Vagina (tissue), 2 donors: ENCODE results near the gene ANXA6. TPM values are rescaled to one million over a fixed set of nuclear protein-coding genes. Genes with fewer than 3 reads are reported as not detected.

Experiments used
- DNase-seq, 2 donors: peaks; one replicate each; pipeline ENCODE4 v3.0.0-alpha.2; 2017; ENCODE audit errors: extremely low spot score in 2 of 2
- H3K27ac ChIP-seq: fragments of 200-600 bp; sonication (generic); one replicate; pipeline ENCODE4 v1.5.1; 2019
- H3K27me3 ChIP-seq: fragments of 200-600 bp; sonication (generic); one replicate; pipeline ENCODE4 v1.5.1; 2019
- H3K36me3 ChIP-seq, 2 donors: fragments of 200-600 bp; sonication (generic); one replicate each; pipeline ENCODE4 v1.5.1; 2017 to 2019
- H3K4me1 ChIP-seq: fragments of 200-600 bp; sonication (generic); one replicate; pipeline ENCODE4 v1.5.1; 2019
- H3K4me3 ChIP-seq, 2 donors: fragments of 200-600 bp; sonication (generic); 1 replicate in 1 of 2; 2 replicates in 1 of 2; pipeline ENCODE4 v1.5.1; 2016 to 2019
- H3K9me3 ChIP-seq: fragments of 200-600 bp; sonication (generic); one replicate; pipeline ENCODE4 v1.5.1; 2019
- POLR2A ChIP-seq, 2 donors: fragments of 450-650 bp; IDR thresholded peaks; one replicate each; pipeline ENCODE4 v1.6.1; 2017; ENCODE audit warnings: antibody characterized with exemption in 2 of 2, mild to moderate bottlenecking in 2 of 2, moderate library complexity in 2 of 2
- POLR2AphosphoS5 ChIP-seq, 2 donors: sonication (generic); formaldehyde crosslinking; IDR thresholded peaks; one replicate each; pipeline ENCODE4 v1.9.0; 2017; ENCODE audit warnings: antibody characterized with exemption in 2 of 2, mild to moderate bottlenecking in 2 of 2, low read depth in 1 of 2; ENCODE audit not compliant: insufficient read depth in 1 of 2
- intact Hi-C: fragments of 100-400 bp; cut with DNase I; formaldehyde crosslinking; loops from one replicate; pipeline ENCODE4 v1.15.1; 2023
- total RNA-seq: library from RNA; depleted of rRNA; stranded (reverse); fragments of >200 nt; gene quantifications from one replicate; pipeline ENCODE4 v1.2.3, GENCODE V29; 2016
- TF ChIP-seq, protein P1 (sequence below), 3 experiments: fragments of 450-650 bp in 2 of 3; fragments of 200-600 bp in 1 of 3; sonication (generic) in 1 of 3; IDR thresholded peaks; one replicate each; pipeline ENCODE4 v1.5.1; 2017 to 2019; ENCODE audit warnings: antibody characterized with exemption in 3 of 3, mild to moderate bottlenecking in 2 of 3, moderate library complexity in 2 of 3

Gene ANXA6
- total RNA-seq, 1 donor from 2014 or later = 190 TPM

DNA sequence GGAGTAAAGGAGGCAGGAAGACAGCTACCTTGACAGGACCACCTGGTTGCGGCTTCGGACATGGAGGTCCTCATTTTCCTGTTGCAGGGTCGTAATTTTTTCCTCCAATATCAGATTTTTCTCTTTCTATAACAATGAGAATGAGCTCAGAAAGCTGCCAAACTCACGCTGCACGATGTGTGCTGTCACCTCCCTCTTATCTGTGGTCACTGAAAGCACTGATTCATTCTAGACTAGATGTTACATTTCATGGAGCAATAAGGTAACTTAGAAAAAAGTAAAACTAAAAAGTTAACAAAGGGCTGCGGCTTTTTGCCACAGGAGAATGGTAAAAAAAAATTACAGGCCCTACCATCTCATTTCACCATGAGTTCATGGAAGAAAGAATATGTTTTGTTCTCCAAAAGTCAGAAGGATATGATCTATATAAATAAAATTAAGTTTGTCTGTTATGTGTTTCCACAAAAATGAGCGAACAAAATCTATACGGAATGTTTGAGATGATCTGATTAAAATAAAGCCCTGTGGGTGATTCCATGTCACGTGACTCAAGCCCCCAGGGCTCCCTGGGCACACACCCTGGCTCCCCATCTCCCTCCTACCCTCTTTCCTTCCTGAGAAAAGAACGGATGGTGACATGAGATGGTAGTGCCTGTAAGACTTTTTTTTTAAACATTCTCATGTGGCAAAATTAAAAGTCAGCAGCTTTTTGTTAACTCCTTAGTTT is 26.9 kb upstream of the ANXA6 start:
- Histone ChIP-seq H3K27ac (no peak overlapping the region), H3K27me3 (no peaks in the 10 kb centered on the region), H3K4me1 (no peaks in the 10 kb centered on the region), H3K36me3 (peaks cover 0 to 12% of the 10 kb centered on the region in 2 donors), H3K9me3 (no peaks in the 10 kb centered on the region), H3K4me3 (no peak overlapping the region)
- intact Hi-C loops = no loop called here
- TF ChIP-seq, protein P1, sequence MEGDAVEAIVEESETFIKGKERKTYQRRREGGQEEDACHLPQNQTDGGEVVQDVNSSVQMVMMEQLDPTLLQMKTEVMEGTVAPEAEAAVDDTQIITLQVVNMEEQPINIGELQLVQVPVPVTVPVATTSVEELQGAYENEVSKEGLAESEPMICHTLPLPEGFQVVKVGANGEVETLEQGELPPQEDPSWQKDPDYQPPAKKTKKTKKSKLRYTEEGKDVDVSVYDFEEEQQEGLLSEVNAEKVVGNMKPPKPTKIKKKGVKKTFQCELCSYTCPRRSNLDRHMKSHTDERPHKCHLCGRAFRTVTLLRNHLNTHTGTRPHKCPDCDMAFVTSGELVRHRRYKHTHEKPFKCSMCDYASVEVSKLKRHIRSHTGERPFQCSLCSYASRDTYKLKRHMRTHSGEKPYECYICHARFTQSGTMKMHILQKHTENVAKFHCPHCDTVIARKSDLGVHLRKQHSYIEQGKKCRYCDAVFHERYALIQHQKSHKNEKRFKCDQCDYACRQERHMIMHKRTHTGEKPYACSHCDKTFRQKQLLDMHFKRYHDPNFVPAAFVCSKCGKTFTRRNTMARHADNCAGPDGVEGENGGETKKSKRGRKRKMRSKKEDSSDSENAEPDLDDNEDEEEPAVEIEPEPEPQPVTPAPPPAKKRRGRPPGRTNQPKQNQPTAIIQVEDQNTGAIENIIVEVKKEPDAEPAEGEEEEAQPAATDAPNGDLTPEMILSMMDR (IDR thresholded peaks at IDR 0.05) = no peak
- no peak for TF ChIP-seq POLR2AphosphoS5 (IDR thresholded peaks at IDR 0.05; ENCODE audit: insufficient read depth in 1 of 2, low read depth in 1 of 2)
- TF ChIP-seq POLR2A (IDR thresholded peaks at IDR 0.05) = no peak
- DNase-seq = no peak

DNA sequence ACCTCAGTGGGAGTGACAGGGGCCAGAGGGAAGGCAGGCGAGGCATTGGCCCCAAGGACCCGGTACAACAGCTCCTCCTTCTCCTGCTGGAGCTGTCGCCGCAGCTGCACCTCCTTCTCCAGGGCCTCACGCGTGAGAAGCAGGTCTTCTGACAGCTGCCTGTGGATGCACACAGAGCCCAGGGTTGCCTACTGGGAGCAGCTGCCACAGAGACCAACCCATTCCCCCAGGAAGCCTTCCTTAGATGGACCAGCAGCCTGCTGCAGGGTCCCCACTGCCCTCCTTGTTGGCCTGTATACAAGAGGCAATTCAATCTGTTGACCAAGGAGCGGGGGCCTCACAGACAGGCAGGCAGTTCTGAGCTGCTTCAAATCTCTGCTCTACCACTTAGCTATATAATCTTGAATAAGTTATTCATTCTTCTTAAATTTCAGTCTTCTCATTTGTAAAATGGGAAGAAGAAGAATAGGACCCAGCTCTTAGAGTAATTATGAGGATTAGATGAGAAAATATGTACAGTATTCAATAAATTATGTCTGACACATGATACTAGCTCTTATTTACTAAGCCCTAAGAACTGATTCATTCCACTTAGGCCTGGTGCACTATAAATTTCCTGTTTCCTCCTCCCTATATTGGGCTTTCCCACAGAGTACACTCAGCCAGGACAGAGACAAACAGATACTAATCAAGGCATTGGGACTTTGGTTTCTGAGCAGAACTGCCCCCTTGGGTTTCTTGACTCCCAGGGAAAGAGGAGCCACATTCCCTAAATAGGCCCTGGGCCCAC is 26.1 kb upstream of the ANXA6 start:
- H3K27me3 ChIP-seq = no peaks in the 10 kb centered on the region
- H3K9me3 ChIP-seq = no peaks in the 10 kb centered on the region
- no peak overlapping the region for H3K27ac ChIP-seq
- H3K4me3 ChIP-seq = no peak overlapping the region
- TF ChIP-seq, protein P1 (IDR thresholded peaks at IDR 0.05) = no peak
- TF ChIP-seq POLR2AphosphoS5 (IDR thresholded peaks at IDR 0.05; ENCODE audit: insufficient read depth in 1 of 2, low read depth in 1 of 2) = peak in 1 of 2 donors; percentile 48
- H3K4me1 ChIP-seq = no peaks in the 10 kb centered on the region
- intact Hi-C loops = no loop called here
- DNase-seq = no peak
- H3K36me3 ChIP-seq = peaks cover 0 to 13% of the 10 kb centered on the region in 2 donors

DNA sequence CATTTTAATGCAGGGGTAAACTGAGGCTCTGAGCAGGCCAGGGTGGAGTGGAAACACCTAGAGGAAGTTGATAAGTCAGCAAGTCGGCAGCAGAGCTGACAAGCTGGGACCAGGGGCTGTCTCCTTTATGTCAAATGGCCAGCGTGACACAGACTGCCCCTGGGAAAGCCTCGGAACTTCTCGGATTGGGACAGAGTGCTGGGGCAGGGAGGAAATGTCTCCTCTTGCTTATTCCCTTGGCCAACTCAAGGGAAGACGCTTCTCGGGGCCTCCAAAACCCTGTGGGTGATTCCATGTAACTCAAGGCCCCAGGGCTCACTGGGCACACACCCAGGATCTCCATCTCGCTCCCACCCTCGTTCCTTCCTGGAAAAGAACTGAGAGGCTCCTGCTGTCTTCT is 25.4 kb upstream of the ANXA6 start:
- TF ChIP-seq POLR2AphosphoS5 (IDR thresholded peaks at IDR 0.05; ENCODE audit: insufficient read depth in 1 of 2, low read depth in 1 of 2) (no peak), POLR2A (IDR thresholded peaks at IDR 0.05) (no peak)
- TF ChIP-seq, protein P1 (IDR thresholded peaks at IDR 0.05) = no peak
- DNase-seq = no peak

DNA sequence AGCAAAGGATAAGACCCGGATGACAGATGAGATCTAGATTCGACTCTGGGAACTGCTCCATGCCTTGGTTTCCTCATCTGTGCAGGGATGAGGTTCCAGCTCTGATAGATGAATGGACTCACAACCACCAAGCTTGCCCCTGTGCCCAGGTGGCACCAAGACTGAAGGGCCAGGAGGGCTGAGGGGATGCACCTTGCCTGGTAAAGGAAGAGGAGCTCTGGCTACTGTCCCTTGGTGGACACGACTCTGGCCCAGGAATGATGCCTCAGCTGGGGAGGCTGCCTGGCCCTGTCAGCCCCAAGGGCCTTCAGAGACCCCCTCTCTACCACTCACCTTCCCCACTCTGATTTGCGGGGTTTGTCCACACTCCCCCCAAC is 24.9 kb upstream of the ANXA6 start:
- no peaks in the 10 kb centered on the region for H3K9me3 ChIP-seq
- H3K4me3 ChIP-seq = no peak overlapping the region
- no peak overlapping the region for H3K27ac ChIP-seq
- TF ChIP-seq, protein P1 (IDR thresholded peaks at IDR 0.05) = no peak
- TF ChIP-seq POLR2A (IDR thresholded peaks at IDR 0.05) (no peak), POLR2AphosphoS5 (IDR thresholded peaks at IDR 0.05; ENCODE audit: insufficient read depth in 1 of 2, low read depth in 1 of 2) (no peak)
- intact Hi-C loops = no loop called here
- peaks cover 0 to 18% of the 10 kb centered on the region in 2 donors for H3K36me3 ChIP-seq
- no peak for DNase-seq
- H3K4me1 ChIP-seq = no peaks in the 10 kb centered on the region
- no peaks in the 10 kb centered on the region for H3K27me3 ChIP-seq

More for the DNA sequence above, 25.4 kb upstream of the ANXA6 start:
- H3K27me3 ChIP-seq = no peaks in the 10 kb centered on the region
- H3K36me3 ChIP-seq = peaks cover 0 to 18% of the 10 kb centered on the region in 2 donors
- H3K4me3 ChIP-seq = no peak overlapping the region
- H3K27ac ChIP-seq = no peak overlapping the region
- intact Hi-C loops = no loop called here
- no peaks in the 10 kb centered on the region for H3K9me3 ChIP-seq
- no peaks in the 10 kb centered on the region for H3K4me1 ChIP-seq
